PC-3 (cell line): ENCODE measurements around the gene XPC. TPM values are rescaled to one million over a fixed set of nuclear protein-coding genes. Genes with fewer than 3 reads are reported as not detected.

Source experiments
- ATAC-seq: fragments of 200-7000 bp; cut with Tn5 transposase; 2 replicates; pipeline ENCODE4 v1.9.1; 2020; ENCODE audit warnings: mild to moderate bottlenecking, moderate library complexity
- BruUV-seq: library from RNA; stranded (reverse); fragments of 400-500 nt; replicated peaks from 2 replicates; lab custom pipeline; 2021; lab: Mats Ljungman, UMichigan
- CTCF ChIA-PET: fragments of 300-600 bp; sonication (Branson Sonifier 250); formaldehyde crosslinking; loops from one replicate; lab custom pipeline; 2022; ENCODE audit warnings: antibody characterized with exemption; lab: Charles Lee
- POLR2A ChIA-PET: fragments of 300-600 bp; sonication (Branson Sonifier 250); formaldehyde crosslinking; loops from one replicate; lab custom pipeline; 2022; ENCODE audit warnings: antibody characterized with exemption; ENCODE audit not compliant: unreplicated experiment; lab: Charles Lee
- DNase-seq: peaks from one replicate; pipeline ENCODE4 v3.0.0-alpha.2; 2015
- H2AFZ ChIP-seq: fragments of 300-600 bp; sonication (generic); 2 replicates; pipeline ENCODE4 v1.6.0; 2016; ENCODE audit warnings: antibody characterized with exemption, low read length
- H3F3A ChIP-seq: fragments of 300-600 bp; sonication (generic); one replicate; pipeline ENCODE4 v1.6.0; 2017; ENCODE audit warnings: antibody characterized with exemption, low read length, control low read depth, mild to moderate bottlenecking; ENCODE audit not compliant: unreplicated experiment
- H3K27ac ChIP-seq: fragments of 300-600 bp; sonication (generic); 2 replicates; pipeline ENCODE4 v1.5.1; 2016; ENCODE audit warnings: mild to moderate bottlenecking, low read length
- H3K27me3 ChIP-seq: fragments of 300-600 bp; sonication (generic); 2 replicates; pipeline ENCODE4 v1.6.1; 2016; ENCODE audit warnings: low read length, mixed read lengths
- H3K36me3 ChIP-seq: fragments of 300-600 bp; sonication (generic); 2 replicates; pipeline ENCODE4 v1.6.1; 2016; ENCODE audit warnings: low read depth, mixed run types, low read length, mixed read lengths
- H3K4me1 ChIP-seq: fragments of 300-600 bp; sonication (generic); 2 replicates; pipeline ENCODE4 v1.5.1; 2016; ENCODE audit warnings: low read length; ENCODE audit not compliant: insufficient read depth
- H3K4me2 ChIP-seq: fragments of 300-600 bp; sonication (generic); 2 replicates; pipeline ENCODE4 v1.6.0; 2016; ENCODE audit warnings: low read length
- H3K4me3 ChIP-seq: fragments of 300-600 bp; sonication (generic); 2 replicates; pipeline ENCODE4 v1.5.1; 2016; ENCODE audit warnings: mild to moderate bottlenecking, low read length, mixed read lengths
- H3K79me2 ChIP-seq: fragments of 300-600 bp; sonication (generic); 2 replicates; pipeline ENCODE4 v1.6.1; 2017; ENCODE audit warnings: low read length, mixed read lengths
- H3K9ac ChIP-seq: fragments of 300-600 bp; sonication (generic); 2 replicates; pipeline ENCODE4 v1.6.0; 2016; ENCODE audit warnings: mild to moderate bottlenecking, low read length
- H3K9me2 ChIP-seq: fragments of 300-600 bp; sonication (generic); replicated peaks from 2 replicates; pipeline ENCODE4 v1.6.1; 2016; ENCODE audit warnings: mixed run types, low read length, mixed read lengths
- H3K9me3 ChIP-seq: fragments of 300-600 bp; sonication (generic); 2 replicates; pipeline ENCODE4 v1.6.1; 2016; ENCODE audit warnings: low read length, mixed read lengths
- H4K20me1 ChIP-seq: fragments of 300-600 bp; sonication (generic); 2 replicates; pipeline ENCODE4 v1.6.1; 2016; ENCODE audit warnings: low read length, mixed read lengths
- EZH2 ChIP-seq: fragments of 300-600 bp; sonication (generic); IDR thresholded peaks from one replicate; pipeline ENCODE4 v1.6.1; 2017; ENCODE audit warnings: antibody characterized with exemption, mild to moderate bottlenecking, low read length; ENCODE audit not compliant: unreplicated experiment
- EZH2phosphoT487 ChIP-seq: fragments of 300-600 bp; sonication (generic); IDR thresholded peaks from 2 replicates; pipeline ENCODE4 v1.6.1; 2018; ENCODE audit warnings: mild to moderate bottlenecking, antibody characterized with exemption, low read length, borderline replicate concordance
- intact Hi-C: fragments of 100-400 bp; cut with micrococcal nuclease; formaldehyde crosslinking; loops from 2 replicates; pipeline ENCODE4 v1.9.0; 2023
- total RNA-seq: library from RNA; depleted of rRNA; stranded (reverse); fragments of >200 nt; gene quantifications from 2 replicates; pipeline ENCODE4 v1.2.3, GENCODE V29; 2014
- TF ChIP-seq, protein P1 (sequence below): fragments of 300-600 bp; sonication (generic); conservative IDR thresholded peaks from 2 replicates; pipeline ENCODE4 v1.5.1; 2017; ENCODE audit warnings: antibody characterized with exemption, low read depth, mild to moderate bottlenecking, low read length

Gene XPC
- total RNA-seq, 1 experiment from 2014 or later, result 24.3 TPM

DNA sequence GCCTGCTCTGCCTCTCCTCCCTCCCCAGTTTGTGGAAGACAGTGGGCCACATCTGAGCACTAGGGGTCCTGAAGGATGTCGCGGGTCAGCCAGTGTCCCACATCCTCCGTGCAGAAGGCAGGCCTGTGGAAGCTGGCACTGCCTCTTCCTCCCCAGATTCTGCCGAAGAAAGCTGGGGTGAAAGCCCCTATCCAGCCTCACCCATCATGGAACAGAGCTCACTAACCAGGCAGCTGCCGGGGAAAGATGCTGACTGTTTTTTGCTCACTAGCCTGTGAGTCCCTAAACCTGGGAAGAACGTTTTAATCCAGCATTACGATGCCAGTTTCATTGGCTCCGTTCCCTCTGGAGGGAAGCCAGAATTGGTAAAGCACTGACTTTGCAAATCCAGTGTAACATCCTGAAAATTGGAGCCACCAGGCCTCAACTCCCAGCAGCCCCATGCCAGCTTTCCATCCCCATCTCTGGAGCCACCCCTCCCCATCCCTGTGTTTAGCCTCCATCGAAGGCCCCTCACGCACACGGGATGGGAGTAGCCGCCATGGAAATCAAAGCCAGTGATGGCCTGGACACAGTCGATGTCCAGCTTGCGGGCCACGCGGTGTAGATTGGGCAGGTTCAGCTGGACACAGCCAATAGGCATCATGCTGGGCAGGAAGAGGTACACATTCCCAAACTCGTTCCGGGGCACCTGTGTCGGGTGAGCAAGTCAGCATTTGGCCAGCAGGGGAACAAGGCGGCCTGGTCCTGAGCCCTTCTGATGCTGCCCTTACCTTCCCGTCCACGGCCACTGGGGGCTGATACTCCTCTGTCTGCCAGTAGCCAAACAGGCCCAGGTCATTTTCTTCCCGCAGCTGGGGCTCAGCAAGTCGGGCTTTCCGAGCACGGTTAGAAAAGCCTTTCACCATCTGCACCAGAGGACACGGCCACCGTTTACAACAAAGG, 30.1 kb downstream of the XPC start:
- ChIA-PET CTCF (no interaction called here), POLR2A (no interaction called here)
- H3K4me1 ChIP-seq, result peaks cover 26% of the 10 kb centered on the region
- no peaks in the 10 kb centered on the region for H3K79me2 ChIP-seq
- no peaks in the 10 kb centered on the region for H3K9me3 ChIP-seq
- TF ChIP-seq EZH2, result no peak
- TF ChIP-seq, protein P1, sequence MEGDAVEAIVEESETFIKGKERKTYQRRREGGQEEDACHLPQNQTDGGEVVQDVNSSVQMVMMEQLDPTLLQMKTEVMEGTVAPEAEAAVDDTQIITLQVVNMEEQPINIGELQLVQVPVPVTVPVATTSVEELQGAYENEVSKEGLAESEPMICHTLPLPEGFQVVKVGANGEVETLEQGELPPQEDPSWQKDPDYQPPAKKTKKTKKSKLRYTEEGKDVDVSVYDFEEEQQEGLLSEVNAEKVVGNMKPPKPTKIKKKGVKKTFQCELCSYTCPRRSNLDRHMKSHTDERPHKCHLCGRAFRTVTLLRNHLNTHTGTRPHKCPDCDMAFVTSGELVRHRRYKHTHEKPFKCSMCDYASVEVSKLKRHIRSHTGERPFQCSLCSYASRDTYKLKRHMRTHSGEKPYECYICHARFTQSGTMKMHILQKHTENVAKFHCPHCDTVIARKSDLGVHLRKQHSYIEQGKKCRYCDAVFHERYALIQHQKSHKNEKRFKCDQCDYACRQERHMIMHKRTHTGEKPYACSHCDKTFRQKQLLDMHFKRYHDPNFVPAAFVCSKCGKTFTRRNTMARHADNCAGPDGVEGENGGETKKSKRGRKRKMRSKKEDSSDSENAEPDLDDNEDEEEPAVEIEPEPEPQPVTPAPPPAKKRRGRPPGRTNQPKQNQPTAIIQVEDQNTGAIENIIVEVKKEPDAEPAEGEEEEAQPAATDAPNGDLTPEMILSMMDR, result no peak
- TF ChIP-seq EZH2phosphoT487, result no peak
- DNase-seq, result no peak
- no peak overlapping the region for H3K4me3 ChIP-seq
- no peaks in the 10 kb centered on the region for H4K20me1 ChIP-seq
- no peak overlapping the region for H3K27ac ChIP-seq
- H3F3A ChIP-seq, result peaks cover 4% of the 10 kb centered on the region
- no peaks in the 10 kb centered on the region for H3K9me2 ChIP-seq
- no peaks in the 10 kb centered on the region for H3K27me3 ChIP-seq
- intact Hi-C loops, result no loop called here
- no peak overlapping the region for H2AFZ ChIP-seq
- BruUV-seq, result no TSS peak
- H3K9ac ChIP-seq, result no peak overlapping the region
- H3K4me2 ChIP-seq, result no peak overlapping the region
- H3K36me3 ChIP-seq, result peaks cover 2% of the 10 kb centered on the region; the same call in 1 of the 2 replicates
- no peak for ATAC-seq

DNA sequence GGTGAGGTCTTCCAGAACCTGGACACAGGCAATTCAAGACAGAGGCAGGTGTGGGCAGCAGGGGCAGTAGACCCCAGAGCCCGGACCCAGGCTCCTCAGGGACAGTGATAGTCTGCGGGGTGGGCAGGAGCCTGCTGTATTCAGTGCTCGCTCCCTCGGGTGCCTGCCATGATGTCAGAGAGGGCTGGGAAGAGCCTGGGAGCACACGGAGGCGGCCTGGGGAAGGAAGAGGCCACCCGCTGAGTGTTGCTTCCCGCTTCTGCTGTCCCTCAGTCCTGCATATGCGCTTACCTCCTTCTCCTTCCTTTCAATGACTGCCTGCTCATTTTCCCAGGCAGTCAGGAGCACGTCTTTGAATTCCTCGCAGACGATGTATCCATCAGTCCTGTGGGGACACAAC, 30.8 kb downstream of the XPC start:
- H3K27ac ChIP-seq, result no peak overlapping the region
- no peak for DNase-seq
- no peak overlapping the region for H3K9ac ChIP-seq
- BruUV-seq, result no TSS peak
- peaks cover 32% of the 10 kb centered on the region for H3K4me1 ChIP-seq
- no peaks in the 10 kb centered on the region for H3K27me3 ChIP-seq
- H3K4me3 ChIP-seq, result no peak overlapping the region
- no peaks in the 10 kb centered on the region for H4K20me1 ChIP-seq
- CTCF ChIA-PET, result no interaction called here
- H3K9me2 ChIP-seq, result no peaks in the 10 kb centered on the region
- no peaks in the 10 kb centered on the region for H3K79me2 ChIP-seq
- H2AFZ ChIP-seq, result no peak overlapping the region
- H3K36me3 ChIP-seq, result peaks cover 2% of the 10 kb centered on the region; the same call in 1 of the 2 replicates
- TF ChIP-seq EZH2 (no peak), EZH2phosphoT487 (no peak)
- TF ChIP-seq, protein P1, result no peak
- H3F3A ChIP-seq, result peaks cover 8% of the 10 kb centered on the region
- no peaks in the 10 kb centered on the region for H3K9me3 ChIP-seq
- intact Hi-C loops, result no loop called here
- ATAC-seq, result no peak
- H3K4me2 ChIP-seq, result no peak overlapping the region
- POLR2A ChIA-PET, result interaction anchor here (0.7 kb wide), 1 partner anchor 249 kb away, joined by 3 read pairs; no protein-coding TSS in a partner anchor

DNA sequence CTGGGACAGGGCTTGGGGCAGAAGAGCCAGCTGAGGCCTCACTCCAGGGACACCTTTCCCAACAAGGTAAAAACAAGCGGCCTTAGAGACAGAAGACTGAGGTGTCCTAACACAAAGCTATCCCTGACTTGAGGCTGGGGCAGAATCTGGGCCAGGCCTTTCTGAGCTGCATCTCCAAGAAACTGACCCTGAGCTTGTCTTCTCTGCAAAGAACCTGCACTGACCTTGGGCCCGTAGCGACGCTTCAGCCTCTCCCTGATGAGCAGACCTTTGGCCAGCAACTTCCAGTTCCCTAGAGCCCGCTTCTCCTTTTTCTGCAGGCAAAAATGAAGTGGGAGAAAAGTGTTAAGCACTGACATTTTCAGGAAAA, 31.4 kb downstream of the XPC start:
- DNase-seq (no peak), ATAC-seq (no peak)
- ChIA-PET CTCF (no interaction called here), POLR2A (interaction anchor here (0.7 kb wide), 1 partner anchor 249 kb away, joined by 3 read pairs; no protein-coding TSS in a partner anchor)
- intact Hi-C loops, result no loop called here
- H3F3A ChIP-seq, result peaks cover 8% of the 10 kb centered on the region
- no peak overlapping the region for H3K4me3 ChIP-seq
- no peaks in the 10 kb centered on the region for H3K27me3 ChIP-seq
- H4K20me1 ChIP-seq, result no peaks in the 10 kb centered on the region
- no TSS peak for BruUV-seq
- H3K4me2 ChIP-seq, result no peak overlapping the region
- H3K9me2 ChIP-seq, result no peaks in the 10 kb centered on the region
- peaks cover 32% of the 10 kb centered on the region for H3K4me1 ChIP-seq
- H2AFZ ChIP-seq, result no peak overlapping the region
- no peak overlapping the region for H3K9ac ChIP-seq
- H3K79me2 ChIP-seq, result no peaks in the 10 kb centered on the region
- H3K27ac ChIP-seq, result no peak overlapping the region
- peaks cover 2% of the 10 kb centered on the region; the same call in 1 of the 2 replicates for H3K36me3 ChIP-seq
- TF ChIP-seq, protein P1, result no peak
- no peak for TF ChIP-seq EZH2
- TF ChIP-seq EZH2phosphoT487, result no peak
- H3K9me3 ChIP-seq, result no peaks in the 10 kb centered on the region
